ENCODE results near the gene HCFC2.

DNA sequence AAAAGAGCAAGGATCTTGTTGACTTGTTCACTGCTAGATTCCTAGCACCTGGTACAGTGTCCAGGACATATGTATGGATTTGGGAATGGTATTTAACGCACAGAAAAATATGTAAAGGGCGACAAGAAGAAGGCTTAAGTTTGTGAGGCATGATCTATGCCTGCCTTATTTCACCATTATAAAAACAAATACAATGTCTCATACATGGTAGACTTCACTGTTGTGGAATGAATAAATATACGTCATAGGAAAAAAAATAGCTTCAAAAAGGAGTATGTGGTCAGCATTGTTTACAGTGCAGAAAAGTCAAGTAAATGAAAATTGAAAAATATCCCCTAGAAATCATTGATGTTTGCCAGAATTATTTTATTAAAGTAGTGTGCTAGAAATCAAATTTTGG lies 30.0 kb downstream of the HCFC2 start:
- TF ChIP-seq, protein P1, sequence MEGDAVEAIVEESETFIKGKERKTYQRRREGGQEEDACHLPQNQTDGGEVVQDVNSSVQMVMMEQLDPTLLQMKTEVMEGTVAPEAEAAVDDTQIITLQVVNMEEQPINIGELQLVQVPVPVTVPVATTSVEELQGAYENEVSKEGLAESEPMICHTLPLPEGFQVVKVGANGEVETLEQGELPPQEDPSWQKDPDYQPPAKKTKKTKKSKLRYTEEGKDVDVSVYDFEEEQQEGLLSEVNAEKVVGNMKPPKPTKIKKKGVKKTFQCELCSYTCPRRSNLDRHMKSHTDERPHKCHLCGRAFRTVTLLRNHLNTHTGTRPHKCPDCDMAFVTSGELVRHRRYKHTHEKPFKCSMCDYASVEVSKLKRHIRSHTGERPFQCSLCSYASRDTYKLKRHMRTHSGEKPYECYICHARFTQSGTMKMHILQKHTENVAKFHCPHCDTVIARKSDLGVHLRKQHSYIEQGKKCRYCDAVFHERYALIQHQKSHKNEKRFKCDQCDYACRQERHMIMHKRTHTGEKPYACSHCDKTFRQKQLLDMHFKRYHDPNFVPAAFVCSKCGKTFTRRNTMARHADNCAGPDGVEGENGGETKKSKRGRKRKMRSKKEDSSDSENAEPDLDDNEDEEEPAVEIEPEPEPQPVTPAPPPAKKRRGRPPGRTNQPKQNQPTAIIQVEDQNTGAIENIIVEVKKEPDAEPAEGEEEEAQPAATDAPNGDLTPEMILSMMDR (IDR thresholded peaks at IDR 0.05; ENCODE audit: poor library complexity), result no peak
- no peak for TF ChIP-seq EZH2 (IDR thresholded peaks at IDR 0.05; ENCODE audit: borderline replicate concordance)
- no peak for TF ChIP-seq EZH2phosphoT487 (IDR thresholded peaks at IDR 0.05; ENCODE audit: low read depth, severe bottlenecking, unreplicated experiment)
